ENCODE data around the gene GSTM1.

GSTM1 gene

GRCh38 chr1:109712321-109712864, 24.8 kb downstream of the GSTM1 start:
- H4K20me1 ChIP-seq (ENCODE audit: insufficient read depth): no peaks in the 10 kb centered on the region
- no peaks in the 10 kb centered on the region for H3K79me2 ChIP-seq (ENCODE audit: insufficient read depth, low read depth)
- H3K9ac ChIP-seq: no peak overlapping the region
- no peak for TF ChIP-seq CTCF (conservative IDR thresholded peaks at IDR 0.05; ENCODE audit: low read depth, low read length)
- H3K36me3 ChIP-seq (ENCODE audit: insufficient read depth): no peaks in the 10 kb centered on the region
- H3K4me1 ChIP-seq (ENCODE audit: low read depth, poor library complexity, severe bottlenecking): no peaks in the 10 kb centered on the region
- no peak overlapping the region for H3K4me2 ChIP-seq
- H3K4me3 ChIP-seq (IDR thresholded peaks at IDR 0.05; ENCODE audit: insufficient read depth, low read depth, low read length): no peak overlapping the region
- H3K27me3 ChIP-seq (ENCODE audit: insufficient read depth, low read depth): no peaks in the 10 kb centered on the region
- H2AFZ ChIP-seq (ENCODE audit: low read depth): no peak overlapping the region
- no peak overlapping the region for H3K27ac ChIP-seq

GRCh38 chr1:109713636-109714035, 26.0 kb downstream of the GSTM1 start:
- Histone ChIP-seq H2AFZ (ENCODE audit: low read depth) (no peak overlapping the region), H3K27me3 (ENCODE audit: insufficient read depth, low read depth) (no peaks in the 10 kb centered on the region), H3K4me1 (ENCODE audit: low read depth, poor library complexity, severe bottlenecking) (peaks cover 1% of the 10 kb centered on the region), H3K27ac (no peak overlapping the region), H3K9ac (no peak overlapping the region), H4K20me1 (ENCODE audit: insufficient read depth) (no peaks in the 10 kb centered on the region), H3K36me3 (ENCODE audit: insufficient read depth) (no peaks in the 10 kb centered on the region), H3K4me2 (no peak overlapping the region), H3K79me2 (ENCODE audit: insufficient read depth, low read depth) (no peaks in the 10 kb centered on the region), H3K4me3 (IDR thresholded peaks at IDR 0.05; ENCODE audit: insufficient read depth, low read depth, low read length) (no peak overlapping the region)
- TF ChIP-seq CTCF (conservative IDR thresholded peaks at IDR 0.05; ENCODE audit: low read depth, low read length): no peak

GRCh38 chr1:109714661-109715372, 27.2 kb downstream of the GSTM1 start:
- H3K4me1 ChIP-seq (ENCODE audit: low read depth, poor library complexity, severe bottlenecking): peaks cover 13% of the 10 kb centered on the region
- H3K4me3 ChIP-seq (IDR thresholded peaks at IDR 0.05; ENCODE audit: insufficient read depth, low read depth, low read length): no peak overlapping the region
- H3K79me2 ChIP-seq (ENCODE audit: insufficient read depth, low read depth): no peaks in the 10 kb centered on the region
- no peak overlapping the region for H3K27ac ChIP-seq
- no peak for TF ChIP-seq CTCF (conservative IDR thresholded peaks at IDR 0.05; ENCODE audit: low read depth, low read length)
- no peak overlapping the region for H3K9ac ChIP-seq
- no peaks in the 10 kb centered on the region for H4K20me1 ChIP-seq (ENCODE audit: insufficient read depth)
- no peaks in the 10 kb centered on the region for H3K27me3 ChIP-seq (ENCODE audit: insufficient read depth, low read depth)
- no peak overlapping the region for H3K4me2 ChIP-seq
- no peaks in the 10 kb centered on the region for H3K36me3 ChIP-seq (ENCODE audit: insufficient read depth)
- no peak overlapping the region for H2AFZ ChIP-seq (ENCODE audit: low read depth)

- H4K20me1 ChIP-seq (ENCODE audit: insufficient read depth): no peaks in the 10 kb centered on the region
- H3K9ac ChIP-seq: no peak overlapping the region
- H3K4me2 ChIP-seq: no peak overlapping the region
- no peak overlapping the region for H3K4me3 ChIP-seq (IDR thresholded peaks at IDR 0.05; ENCODE audit: insufficient read depth, low read depth, low read length)
- no peaks in the 10 kb centered on the region for H3K79me2 ChIP-seq (ENCODE audit: insufficient read depth, low read depth)
- no peak for TF ChIP-seq CTCF (conservative IDR thresholded peaks at IDR 0.05; ENCODE audit: low read depth, low read length)
- no peaks in the 10 kb centered on the region for H3K36me3 ChIP-seq (ENCODE audit: insufficient read depth)
- peaks cover 16% of the 10 kb centered on the region for H3K4me1 ChIP-seq (ENCODE audit: low read depth, poor library complexity, severe bottlenecking)
- no peak overlapping the region for H2AFZ ChIP-seq (ENCODE audit: low read depth)
- H3K27me3 ChIP-seq (ENCODE audit: insufficient read depth, low read depth): no peaks in the 10 kb centered on the region
- H3K27ac ChIP-seq: no peak overlapping the region
Observed at GRCh38 chr1:109716121-109716520, 28.5 kb downstream of the GSTM1 start.
